Measurements from ENCODE around the gene ZNF777.
A peak's percentile ranks its signal among the peaks of the same experiment; 100 is the strongest.
"Not testable (repeated sequence)": the region's sequence is repeated elsewhere in the genome, so short reads cannot be mapped to it uniquely, and the experiment has no call there.

Gene ZNF777

GRCh38 chr7:149460493-149461277 is at the start of gene ZNF777:
Gene ZNF777 (minus strand): TSS chr7:149461062. CDS start chr7:149456022, 5,040 bp downstream.
- DNase-seq (ENCODE audit: low read depth), result peak; percentile 72

- DNase-seq (ENCODE audit: low read depth), result no peak
Measured at GRCh38 chr7:149510248-149510647, 49.4 kb upstream of the ZNF777 start.

- DNase-seq (ENCODE audit: low read depth), result no peak
Measured at GRCh38 chr7:149509774-149510173, 48.9 kb upstream of the ZNF777 start.

- no peak for DNase-seq (ENCODE audit: low read depth)
Measured at GRCh38 chr7:149505551-149505950, 44.7 kb upstream of the ZNF777 start.

- no peak for DNase-seq (ENCODE audit: low read depth)
Measured at GRCh38 chr7:149501651-149502050, 40.8 kb upstream of the ZNF777 start.

- DNase-seq (ENCODE audit: low read depth), result no peak
Measured at GRCh38 chr7:149500910-149501309, 40.0 kb upstream of the ZNF777 start.

GRCh38 chr7:149500201-149500600 is 39.3 kb upstream of the ZNF777 start:
- DNase-seq (ENCODE audit: low read depth), result no peak

GRCh38 chr7:149498811-149499210 is 37.9 kb upstream of the ZNF777 start:
- no peak for DNase-seq (ENCODE audit: low read depth)

- DNase-seq (ENCODE audit: low read depth), result peak; percentile 80
Measured at GRCh38 chr7:149497467-149498261, 36.8 kb upstream of the ZNF777 start, which contains the start of gene ZNF746. Gene ZNF746 (minus strand): TSS chr7:149497809. CDS start chr7:149497536, 273 bp downstream.

GRCh38 chr7:149496642-149497391 is 36.0 kb upstream of the ZNF777 start:
- peak; percentile 32 for DNase-seq (ENCODE audit: low read depth)

GRCh38 chr7:149495785-149496641 is 35.2 kb upstream of the ZNF777 start:
- no peak for DNase-seq (ENCODE audit: low read depth)

GRCh38 chr7:149494738-149495368 is 34.0 kb upstream of the ZNF777 start:
- no peak for DNase-seq (ENCODE audit: low read depth)

- not testable (repeated sequence) for DNase-seq (ENCODE audit: low read depth)
Measured at GRCh38 chr7:149493975-149494374, 33.1 kb upstream of the ZNF777 start.

GRCh38 chr7:149493366-149493765 is 32.5 kb upstream of the ZNF777 start:
- no peak for DNase-seq (ENCODE audit: low read depth)

GRCh38 chr7:149490083-149490760 is 29.4 kb upstream of the ZNF777 start:
- no peak for DNase-seq (ENCODE audit: low read depth)

GRCh38 chr7:149489391-149490024 is 28.6 kb upstream of the ZNF777 start:
- no peak for DNase-seq (ENCODE audit: low read depth)

GRCh38 chr7:149479568-149479967 is 18.7 kb upstream of the ZNF777 start:
- no peak for DNase-seq (ENCODE audit: low read depth)

- DNase-seq (ENCODE audit: low read depth), result no peak
Measured at GRCh38 chr7:149478754-149479153, 17.9 kb upstream of the ZNF777 start.

- no peak for DNase-seq (ENCODE audit: low read depth)
Measured at GRCh38 chr7:149477494-149478443, 16.9 kb upstream of the ZNF777 start.

All from activated T-cell treated with anti-CD3 and anti-CD28 coated beads for 24 hours (primary cell).